NCI-H774 (cell line): ENCODE data around the gene SHB.
"Not testable (repeated sequence)": the region's sequence is repeated elsewhere in the genome, so short reads cannot be mapped to it uniquely, and the experiment has no call there.

Source experiments
- DNase-seq: peaks from one replicate; lab custom pipeline; 2025; lab: John Stamatoyannopoulos, UW

SHB gene

DNA sequence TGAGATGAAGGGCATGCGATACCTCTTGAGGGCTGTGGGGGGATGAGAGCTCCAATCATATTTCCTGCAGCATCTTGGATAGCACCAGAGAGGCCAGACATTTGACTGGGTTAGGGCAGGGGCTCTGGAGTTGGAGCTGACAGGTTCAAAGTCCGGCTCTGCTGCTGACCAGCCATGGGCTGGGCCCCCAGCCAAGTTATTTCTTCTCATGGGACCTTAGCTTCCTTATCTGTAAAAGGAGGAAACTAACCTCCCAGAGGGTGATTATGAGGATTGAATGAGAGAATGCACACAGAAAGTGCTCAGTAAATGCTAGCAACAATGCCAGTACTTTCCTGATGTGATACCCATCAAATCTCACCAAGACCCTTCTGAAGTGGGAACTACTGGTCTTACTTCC, 99.9 kb downstream of the SHB start:
- DNase-seq = no peak

DNA sequence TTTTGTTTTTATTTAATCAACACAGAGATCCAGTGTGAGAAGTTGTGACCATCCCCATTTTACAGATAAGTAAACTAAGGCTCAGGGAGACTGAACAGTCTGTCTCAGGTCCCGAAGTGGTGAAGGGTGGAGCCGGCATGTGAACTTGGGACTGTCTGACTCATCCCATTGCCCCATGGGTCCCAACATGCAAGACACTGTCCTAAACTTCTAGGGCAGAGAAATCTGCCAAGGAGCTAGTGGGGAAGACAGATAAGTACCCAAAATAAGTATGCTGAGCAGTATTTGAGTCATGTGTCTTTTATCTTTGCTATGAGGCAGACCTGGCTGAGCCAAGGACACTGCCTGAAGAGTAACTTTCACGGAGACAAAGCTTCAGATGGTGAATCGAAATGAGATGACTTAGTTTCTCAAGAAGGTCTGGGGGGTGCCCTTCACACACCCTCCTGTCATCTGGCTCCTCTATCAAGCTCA, 100.8 kb downstream of the SHB start:
- no peak for DNase-seq

DNA sequence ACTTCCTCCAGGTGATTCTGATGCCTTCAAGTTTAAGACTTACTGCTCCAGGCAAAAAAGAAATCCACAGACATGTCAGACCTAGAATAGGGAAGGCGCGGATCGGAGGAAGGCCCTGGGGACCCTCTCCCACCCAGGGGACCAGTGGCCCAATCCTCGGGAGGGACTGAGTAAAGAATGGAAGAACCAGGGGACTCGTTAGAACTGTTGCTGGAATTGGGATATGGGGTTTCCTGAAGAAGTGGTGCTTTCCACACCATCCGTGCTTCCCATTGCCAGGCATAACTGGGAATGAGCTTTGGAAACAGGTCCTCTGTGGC, 101.3 kb downstream of the SHB start:
- DNase-seq = no peak

DNA sequence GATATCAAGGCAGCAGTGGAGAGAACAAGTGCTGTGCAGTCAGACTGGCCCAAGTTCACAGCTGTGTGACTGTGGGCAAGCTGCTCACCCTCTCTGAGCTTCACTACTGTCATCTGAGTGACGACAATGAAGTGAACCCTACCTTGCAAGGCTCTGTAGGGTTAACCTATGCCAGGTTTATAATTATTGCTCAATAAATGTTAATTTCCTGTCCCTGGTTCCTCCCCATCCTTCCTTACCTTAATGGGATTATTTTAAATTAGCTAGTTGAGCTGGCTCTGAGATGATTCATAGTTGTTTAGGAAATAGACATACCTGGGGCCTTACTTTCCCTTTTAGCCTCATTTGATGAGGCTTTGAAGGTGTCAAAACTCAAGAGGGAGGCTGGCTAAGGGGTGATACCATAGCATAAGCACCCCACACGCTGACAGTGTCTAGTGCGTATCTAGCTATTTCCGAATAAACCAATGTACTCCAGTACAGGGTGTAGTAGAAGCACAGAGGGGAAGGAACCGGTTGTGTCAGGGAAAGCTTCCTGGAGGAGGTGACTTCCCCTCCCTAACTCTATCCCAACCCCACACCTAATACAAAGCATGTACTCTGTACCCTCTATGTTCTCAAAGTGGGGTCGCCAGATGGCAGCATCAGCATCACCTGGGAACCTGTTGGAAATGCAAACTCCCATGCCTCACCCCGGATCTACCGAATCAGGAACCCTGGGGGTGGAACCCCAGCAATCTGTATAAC, 101.8 kb downstream of the SHB start:
- no peak for DNase-seq

DNA sequence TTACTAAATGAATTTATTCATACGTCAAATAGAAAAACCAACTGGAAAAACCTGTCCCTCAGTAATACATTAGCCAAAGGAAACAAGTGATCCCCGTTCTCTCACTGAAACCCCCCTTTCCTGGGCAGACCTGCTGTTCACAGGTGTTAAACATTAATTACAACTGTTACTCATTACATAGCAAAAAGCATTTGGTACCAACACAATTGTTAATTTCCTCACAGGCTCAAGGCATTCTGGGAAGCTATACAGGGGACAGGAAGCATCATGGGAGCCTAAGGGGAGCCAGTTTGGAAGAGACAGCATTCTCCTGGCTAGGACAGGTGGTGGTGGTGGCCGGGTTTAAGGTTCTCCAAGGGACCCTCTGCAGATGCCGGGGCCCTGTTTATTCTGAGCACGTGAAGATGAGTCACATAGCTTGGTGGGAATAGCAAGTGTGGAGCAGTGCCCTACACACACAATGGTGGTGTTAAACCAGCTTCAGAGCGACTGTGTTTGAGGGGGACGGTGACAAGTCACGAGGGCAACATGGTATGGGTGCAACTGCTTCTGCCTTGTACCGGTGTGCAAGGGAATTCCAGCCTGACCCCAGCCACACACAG, 102.5 kb downstream of the SHB start:
- DNase-seq = no peak

DNA sequence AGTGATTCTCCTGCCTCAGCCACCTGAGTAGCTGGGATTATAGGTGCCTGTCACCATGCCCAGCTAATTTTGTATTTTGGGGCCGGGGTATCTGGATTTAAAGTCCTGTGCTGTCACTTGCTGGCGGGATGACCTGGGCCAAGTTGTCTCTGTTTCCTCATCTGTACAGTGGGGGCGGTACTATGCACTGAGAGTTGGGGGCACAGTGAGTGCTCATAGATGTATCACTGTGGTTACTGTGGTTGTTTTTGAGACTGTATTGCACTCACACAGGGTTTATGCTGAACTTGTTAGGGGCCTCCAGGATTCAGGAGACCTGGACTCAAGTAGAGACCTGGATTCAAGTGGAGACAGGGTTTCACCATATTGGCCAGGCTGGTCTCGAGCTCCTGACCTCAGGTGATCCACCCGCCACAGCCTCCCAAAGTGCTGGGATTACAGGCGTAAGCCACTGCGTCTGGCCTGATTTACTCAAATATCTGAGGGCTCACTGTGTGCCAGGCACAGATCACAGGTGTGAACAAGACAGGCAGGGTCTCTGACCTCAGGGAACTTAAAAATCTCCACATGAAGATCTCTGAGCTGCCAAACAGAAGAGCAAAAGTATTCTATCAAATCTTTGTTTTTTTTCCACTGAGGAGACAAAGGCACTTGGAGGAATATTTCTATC, 103.2 kb downstream of the SHB start:
- not testable (repeated sequence) for DNase-seq

DNA sequence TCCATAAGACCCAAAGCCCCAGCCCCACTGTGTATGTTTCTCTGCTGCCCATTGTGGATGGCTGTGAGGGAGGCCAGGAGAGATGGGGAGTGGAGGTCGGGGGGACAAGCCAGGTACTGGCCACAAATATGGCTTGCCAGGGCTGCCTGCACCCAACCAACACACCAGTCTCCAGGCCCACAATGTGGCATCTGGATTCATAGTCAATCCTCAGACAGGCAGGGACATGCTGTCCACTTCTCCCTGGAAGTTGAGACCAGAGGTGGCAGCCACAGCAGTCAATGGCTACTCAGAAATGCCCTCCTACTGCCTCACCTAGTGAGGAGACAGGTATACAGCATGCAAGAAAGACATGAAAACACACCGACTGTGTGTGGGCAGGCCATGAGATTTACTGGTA, 103.9 kb downstream of the SHB start:
- no peak for DNase-seq

DNA sequence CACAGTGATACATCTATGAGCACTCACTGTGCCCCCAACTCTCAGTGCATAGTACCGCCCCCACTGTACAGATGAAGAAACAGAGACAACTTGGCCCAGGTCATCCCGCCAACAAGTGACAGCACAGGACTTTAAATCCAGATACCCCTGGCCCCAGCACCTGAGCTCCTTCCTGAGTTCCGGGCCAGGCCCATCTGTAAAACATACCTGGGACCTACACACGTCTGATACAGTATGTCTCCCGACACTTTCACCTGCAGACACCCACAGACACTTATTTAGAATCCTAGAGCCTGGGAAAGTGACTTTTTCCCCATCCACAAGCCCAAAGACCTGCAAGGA, 104.3 kb downstream of the SHB start:
- DNase-seq = no peak

DNA sequence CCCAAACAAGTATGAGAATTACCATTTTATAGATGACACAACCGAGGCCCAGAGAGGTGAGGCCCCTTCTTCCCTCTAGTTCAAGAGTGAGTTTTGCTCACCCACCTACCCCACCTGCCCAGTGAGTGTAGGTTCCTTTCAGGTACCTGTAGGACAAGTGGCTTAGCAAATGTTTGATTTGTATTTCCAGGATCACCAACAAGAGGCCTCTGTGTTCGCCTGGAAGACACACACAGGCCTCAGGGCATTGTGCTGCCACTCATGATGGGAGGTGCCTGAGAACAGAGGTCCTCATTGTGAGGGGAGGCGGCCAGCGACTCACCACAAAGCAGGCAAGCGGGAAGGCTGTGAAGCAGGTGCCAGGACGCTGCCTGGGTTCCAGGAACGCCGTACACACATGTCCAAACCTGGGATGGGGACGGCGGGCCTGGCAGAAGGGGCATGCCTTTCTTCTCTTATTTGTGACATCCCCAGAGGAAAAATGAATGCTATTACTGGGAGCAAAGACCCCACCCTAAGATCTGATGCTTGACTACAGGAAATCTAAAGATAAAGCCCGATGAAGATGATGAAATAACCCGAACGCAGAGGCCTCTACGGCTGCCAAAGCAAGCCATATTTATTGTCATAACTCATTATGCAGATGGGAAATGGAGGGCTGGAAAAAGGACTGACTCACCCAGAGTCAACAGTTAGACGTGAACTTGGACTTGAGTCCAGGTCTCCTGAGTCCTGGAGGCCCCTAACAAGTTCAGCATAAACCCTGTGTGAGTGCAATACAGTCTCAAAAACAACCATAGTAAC, 104.9 kb downstream of the SHB start:
- peak; percentile 72 for DNase-seq

DNA sequence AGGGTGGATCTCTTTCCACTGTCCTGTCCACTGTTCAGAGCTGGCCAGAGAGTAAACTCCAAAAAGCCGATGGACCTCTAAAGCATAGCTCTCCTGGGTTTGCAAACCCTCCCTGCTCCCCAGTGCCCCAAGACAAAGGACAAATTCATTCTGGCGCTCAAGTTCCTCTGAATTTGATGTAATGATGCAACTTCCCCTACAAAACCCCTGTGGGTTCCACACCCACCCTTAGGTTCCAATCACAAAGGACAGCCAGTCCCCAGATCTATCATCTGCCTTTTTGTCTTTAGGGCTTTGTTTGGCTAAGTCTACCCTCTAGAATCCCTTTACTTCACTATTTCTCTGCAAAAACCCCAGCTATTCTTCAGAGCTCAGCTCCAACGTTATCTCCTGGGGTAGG, 107.7 kb downstream of the SHB start:
- no peak for DNase-seq

DNA sequence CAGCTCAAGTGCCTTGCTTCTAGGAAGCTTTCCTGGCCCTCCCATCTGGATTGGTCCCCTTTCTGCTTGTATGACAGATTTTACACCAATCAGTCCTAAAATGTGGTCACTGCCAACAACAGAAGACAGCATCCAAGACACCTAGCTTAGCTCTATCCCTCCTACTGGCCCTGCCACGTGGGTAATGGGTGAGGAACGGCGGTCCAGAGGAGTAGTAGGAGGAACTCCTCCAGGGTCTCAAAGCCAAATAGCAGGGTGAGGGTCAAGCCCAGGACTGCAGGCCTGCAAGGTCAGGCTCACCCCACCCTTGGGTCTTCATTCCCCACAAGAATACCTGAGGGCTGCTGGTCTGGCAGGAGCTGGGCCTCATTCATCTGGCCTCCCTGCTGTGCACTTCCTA, 108.4 kb downstream of the SHB start:
- DNase-seq = no peak

DNA sequence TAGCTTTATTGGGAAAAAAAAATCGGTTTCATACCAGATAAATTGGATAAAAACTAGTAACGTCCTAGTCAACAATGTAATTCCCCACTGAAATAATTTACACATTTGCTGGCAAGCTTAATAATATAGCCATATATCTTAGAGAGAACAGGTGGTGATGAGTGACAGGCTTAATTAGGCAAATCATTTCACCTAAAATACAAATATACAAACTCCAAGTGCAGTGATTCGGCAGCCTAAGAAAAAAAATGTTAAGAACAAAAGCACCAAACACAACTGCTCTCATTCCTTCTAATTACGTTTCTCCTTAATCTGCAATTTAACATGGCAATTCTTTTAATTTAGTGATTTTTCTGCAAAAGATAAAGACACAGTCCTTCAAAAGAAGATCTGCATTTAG, 109.1 kb downstream of the SHB start:
- DNase-seq = no peak

DNA sequence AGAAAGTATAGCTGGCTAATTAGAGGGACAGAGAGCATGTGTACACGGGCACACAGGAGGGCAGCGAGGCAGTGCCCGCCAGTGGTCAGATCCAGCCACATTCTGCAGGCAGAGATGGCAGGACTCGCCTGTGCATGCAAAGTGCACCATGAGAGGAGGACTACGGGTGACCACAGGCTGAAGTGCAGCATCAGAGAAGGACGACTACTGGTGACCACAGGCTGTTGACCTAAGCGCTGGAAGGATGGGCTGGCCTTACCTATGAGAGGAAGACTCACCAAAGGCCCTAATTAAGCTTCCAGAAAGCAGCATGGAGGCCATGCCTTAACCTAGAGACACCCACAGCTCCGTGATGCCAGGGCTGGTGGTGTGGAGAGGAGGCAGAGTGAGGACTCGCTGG, 110.9 kb downstream of the SHB start:
- DNase-seq = no peak

DNA sequence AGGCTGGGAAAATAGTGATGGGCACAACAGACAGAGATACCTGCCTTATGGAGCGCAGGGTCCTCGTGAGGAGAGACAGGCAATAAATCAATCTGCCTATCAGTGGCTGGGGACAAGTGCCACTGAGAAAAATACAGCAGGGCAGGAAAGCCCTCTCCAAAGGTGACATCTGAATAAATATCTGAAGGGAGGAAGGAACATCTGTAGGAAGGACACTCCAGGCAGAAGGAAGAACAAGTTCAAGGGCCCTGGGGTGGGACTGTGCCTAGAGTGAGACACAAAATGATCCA, 111.4 kb downstream of the SHB start:
- DNase-seq = no peak

DNA sequence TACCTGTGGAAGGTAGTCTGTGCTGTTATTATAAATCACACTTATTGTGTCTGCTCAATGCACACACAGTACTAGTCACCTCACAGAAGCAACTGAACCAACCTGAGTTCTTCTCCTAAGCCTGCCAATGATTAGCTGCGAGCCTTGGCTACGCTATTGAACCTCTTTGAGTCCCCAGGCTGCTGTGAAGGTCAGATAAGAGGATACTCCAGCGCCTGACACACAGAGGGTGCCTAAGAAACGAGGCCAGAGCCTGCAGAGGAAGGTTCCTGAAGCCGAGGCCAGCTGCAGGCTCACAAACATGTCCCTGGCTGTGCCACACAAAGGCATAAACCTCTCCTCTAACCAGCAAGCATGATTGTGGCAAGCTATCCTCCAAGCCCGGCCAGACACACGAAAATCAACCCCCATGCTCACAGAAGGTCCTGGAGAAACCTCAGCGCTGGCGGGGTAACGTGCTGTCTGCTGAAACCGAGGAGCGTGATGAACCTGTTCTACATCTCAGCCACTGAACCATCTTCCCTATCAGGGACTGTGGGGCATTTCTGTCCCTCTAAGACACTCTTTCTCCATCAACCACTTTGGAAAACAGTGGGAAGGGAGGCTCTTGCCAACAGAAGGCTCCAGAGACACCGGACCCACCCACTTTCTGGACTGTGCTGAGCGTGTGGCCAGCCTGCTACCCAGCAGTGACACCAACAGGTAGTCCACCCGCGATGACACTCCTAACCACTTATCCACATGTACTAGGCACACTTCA, 111.9 kb downstream of the SHB start:
- DNase-seq = no peak

DNA sequence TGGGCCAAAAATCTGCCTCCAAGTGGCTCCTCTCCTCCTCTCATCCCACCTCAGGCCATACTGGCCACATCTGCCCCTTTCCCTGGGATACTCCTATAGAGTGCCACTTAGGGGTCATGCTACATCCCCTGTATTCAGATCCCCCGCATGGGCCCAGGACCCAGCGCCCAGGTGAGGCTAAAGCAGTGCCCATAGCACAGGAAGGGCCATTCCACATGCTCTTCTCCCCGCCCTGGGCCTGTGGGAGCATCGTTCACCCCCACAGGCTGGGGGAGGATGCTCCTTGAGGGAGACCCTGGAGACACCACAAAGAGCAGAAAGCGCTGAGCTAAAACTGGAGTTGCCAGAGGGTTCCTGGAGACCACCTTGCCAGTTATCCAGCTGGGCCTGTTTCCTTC, 112.6 kb downstream of the SHB start:
- no peak for DNase-seq

DNA sequence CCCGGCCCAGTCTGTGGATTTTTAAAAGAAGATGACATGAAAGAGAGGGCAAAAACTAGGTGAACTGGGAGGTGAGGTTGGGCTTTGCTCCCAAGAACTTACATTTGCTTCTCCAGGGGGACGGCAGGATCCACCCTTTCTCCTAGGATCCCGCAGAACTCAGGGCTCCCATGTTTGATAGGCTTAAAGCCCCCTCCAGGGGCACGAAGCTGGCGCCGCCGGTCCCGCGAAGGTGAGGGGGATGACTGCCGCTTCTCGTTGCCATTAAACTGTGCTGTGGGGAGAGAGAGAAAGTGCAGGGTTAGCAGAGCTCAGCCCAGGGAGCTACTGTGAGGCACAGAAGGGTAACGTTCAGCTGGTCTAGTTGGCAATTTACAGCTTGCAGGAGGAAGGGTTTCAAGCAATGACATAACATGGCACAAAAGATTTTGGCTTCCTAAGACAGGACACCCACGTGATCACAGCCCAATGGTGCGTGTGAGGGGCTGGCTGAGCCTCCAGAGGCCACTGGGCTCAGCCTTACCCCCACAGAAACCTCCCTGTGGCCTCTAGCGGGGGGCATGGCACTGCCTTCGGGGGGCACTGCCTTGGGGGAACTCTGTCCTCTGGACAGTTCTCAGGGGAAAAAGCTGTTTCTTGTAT, 113.1 kb downstream of the SHB start:
- DNase-seq = no peak

DNA sequence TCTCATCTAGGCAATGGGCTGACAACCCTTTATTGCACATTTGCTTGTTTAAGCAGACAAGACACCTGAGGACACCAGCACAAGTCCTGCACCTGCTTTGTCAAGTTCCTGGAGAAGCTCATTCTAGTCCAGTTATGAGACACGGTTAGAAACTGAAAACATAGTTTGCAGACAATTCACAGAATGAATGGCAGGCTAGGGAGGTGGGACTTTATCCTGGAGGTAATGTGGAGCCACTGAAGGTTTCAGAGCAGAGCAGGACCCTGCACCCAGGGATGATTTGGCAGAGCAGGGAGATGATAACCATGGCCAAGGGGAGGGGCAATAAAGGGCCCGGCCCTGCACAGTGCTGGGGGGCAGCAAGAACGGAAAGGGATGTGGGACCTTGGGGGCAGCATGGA, 114.4 kb downstream of the SHB start:
- DNase-seq = no peak

DNA sequence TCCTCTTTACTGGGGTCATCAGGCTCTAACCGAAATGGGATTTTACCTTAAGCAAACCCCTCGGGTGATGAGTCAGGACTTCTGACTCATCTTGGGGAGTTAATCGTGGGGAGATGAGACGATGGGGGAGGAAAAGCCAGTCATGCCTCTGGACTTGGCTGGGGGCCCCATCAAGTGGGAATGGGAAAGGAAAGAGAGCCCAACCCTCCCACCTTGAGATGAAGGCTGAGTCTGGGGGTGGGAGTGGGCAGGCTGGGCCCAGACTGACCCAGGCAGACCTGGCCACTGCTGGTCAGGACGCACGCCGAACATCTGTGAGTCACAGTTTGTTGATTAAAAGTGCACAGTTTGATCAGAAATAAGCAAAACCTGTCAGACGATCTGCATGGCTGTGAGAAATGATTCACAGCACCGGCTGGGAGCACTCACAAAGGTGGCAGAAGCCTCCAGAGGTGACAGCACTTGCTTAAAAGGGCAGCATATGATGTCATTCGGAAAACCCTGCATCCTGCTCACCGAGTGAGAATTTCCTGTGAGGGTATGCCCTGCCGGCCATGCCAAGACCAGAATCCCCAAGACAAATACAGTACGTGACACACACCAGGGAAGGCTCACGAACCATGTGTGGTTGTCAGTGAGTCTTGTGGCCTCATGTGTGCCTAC, 115.1 kb downstream of the SHB start:
- DNase-seq = no peak

DNA sequence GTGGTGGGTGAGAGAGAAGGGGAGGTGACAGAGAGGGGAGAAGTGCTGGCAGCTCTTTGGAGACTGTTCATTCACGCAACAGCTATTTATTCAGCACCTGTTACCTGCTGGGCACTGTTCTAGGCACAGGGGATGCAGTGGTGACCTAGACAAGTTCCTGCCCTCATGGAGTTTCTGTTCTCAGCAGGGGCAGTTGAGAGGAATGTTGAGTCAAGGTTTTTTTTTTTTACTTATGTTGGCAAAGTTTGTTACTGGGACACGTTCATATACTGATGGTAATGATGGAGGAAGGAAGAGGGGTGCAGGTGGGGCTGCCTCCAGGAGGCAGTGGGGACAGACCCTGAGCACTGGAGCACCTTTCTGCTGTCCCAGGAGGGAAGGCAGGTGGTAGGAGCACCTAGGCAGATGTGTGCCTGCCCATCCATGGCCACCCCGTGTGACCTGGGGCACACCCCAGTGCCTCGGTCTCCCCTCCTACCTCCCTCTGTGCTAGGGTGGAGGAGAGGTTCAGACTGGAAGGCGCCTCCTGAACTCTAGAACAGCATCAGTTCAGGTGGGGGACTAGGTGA, 115.7 kb downstream of the SHB start:
- DNase-seq = no peak

DNA sequence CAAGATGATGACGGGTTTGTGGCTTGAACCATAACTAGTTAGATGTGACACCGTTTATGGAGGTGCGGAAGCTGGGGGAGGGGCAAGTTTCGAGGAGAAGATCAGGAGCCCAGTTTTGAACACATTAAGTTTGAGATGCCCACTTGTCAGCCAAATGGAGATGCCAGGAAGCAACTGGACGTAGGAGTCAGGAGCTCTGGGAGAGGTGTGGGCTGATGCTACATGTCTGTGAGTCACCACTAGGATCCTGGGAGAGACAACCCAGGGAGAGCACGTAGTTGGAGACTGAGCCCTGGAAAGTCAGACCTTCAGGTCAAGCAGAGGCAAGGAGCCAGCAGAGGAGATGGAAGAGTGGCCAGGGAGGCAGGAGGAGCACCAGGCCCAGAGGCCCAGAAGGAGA, 116.3 kb downstream of the SHB start:
- no peak for DNase-seq
